Muscle of back (tissue), 11 donors: ENCODE data around the gene ZFHX3. TPM values are rescaled to one million over a fixed set of nuclear protein-coding genes. Genes with fewer than 3 reads are reported as not detected.

Experiments used
- DNase-seq, 3 donors: peaks; one replicate each; pipeline versions ENCODE4 v3.0.0 to v3.0.0-alpha.2; 2013
- polyA plus RNA-seq, 10 donors: library from polyadenylated mRNA; unstranded; fragments of 120-200 nt; gene quantifications; one replicate each; pipeline ENCODE4 v1.2.1, GENCODE V29; 2013; ENCODE audit not compliant: insufficient read length in 10 of 10

The ZFHX3 gene
- polyA plus RNA-seq, 10 donors = 7.4 to 13.0 (median 11.1) TPM

- no peak for DNase-seq
Measured at GRCh38 chr16:72794986-72795385, 252.9 kb downstream of the ZFHX3 start.

GRCh38 chr16:72794319-72794718 is 253.6 kb downstream of the ZFHX3 start:
- no peak for DNase-seq

GRCh38 chr16:72793716-72794115 is 254.2 kb downstream of the ZFHX3 start:
- DNase-seq = no peak

GRCh38 chr16:72793017-72793416 is 254.9 kb downstream of the ZFHX3 start:
- DNase-seq = no peak

- DNase-seq = no peak
Measured at GRCh38 chr16:72791786-72792185, 256.1 kb downstream of the ZFHX3 start.

- no peak for DNase-seq
Measured at GRCh38 chr16:72789921-72790320, 258.0 kb downstream of the ZFHX3 start.

GRCh38 chr16:72789465-72789864 is 258.5 kb downstream of the ZFHX3 start:
- no peak for DNase-seq

- DNase-seq = peak in 1 of 3 donors; percentile 52
Measured at GRCh38 chr16:72788269-72788809, 259.6 kb downstream of the ZFHX3 start.

- DNase-seq = peak; percentile 64 to 82 (median 67)
Measured at GRCh38 chr16:72787514-72788268, 260.2 kb downstream of the ZFHX3 start.

- no peak for DNase-seq
Measured at GRCh38 chr16:72787130-72787513, 260.8 kb downstream of the ZFHX3 start.

GRCh38 chr16:72786606-72787005 is 261.3 kb downstream of the ZFHX3 start:
- peak in 1 of 3 donors; percentile 34 for DNase-seq

GRCh38 chr16:72785886-72786285 is 262.0 kb downstream of the ZFHX3 start:
- DNase-seq = peak in 1 of 3 donors; percentile 48

GRCh38 chr16:72785171-72785570 is 262.8 kb downstream of the ZFHX3 start:
- peak in 1 of 3 donors; percentile 56 for DNase-seq

- DNase-seq = no peak
Measured at GRCh38 chr16:72783716-72784318, 264.1 kb downstream of the ZFHX3 start.

GRCh38 chr16:72769876-72770275 is 278.1 kb downstream of the ZFHX3 start:
- DNase-seq = no peak

- no peak for DNase-seq
Measured at GRCh38 chr16:72768591-72768990, 279.3 kb downstream of the ZFHX3 start.

GRCh38 chr16:72766506-72766905 is 281.4 kb downstream of the ZFHX3 start:
- no peak for DNase-seq

- DNase-seq = peak in 1 of 3 donors; percentile 32
Measured at GRCh38 chr16:72764015-72764654, 283.8 kb downstream of the ZFHX3 start.

- no peak for DNase-seq
Measured at GRCh38 chr16:72760581-72760980, 287.3 kb downstream of the ZFHX3 start.

- DNase-seq = no peak
Measured at GRCh38 chr16:72753881-72754280, 294.0 kb downstream of the ZFHX3 start.

GRCh38 chr16:72752004-72752695 is 295.8 kb downstream of the ZFHX3 start:
- no peak for DNase-seq

GRCh38 chr16:72751076-72751475 is 296.9 kb downstream of the ZFHX3 start:
- no peak for DNase-seq
